HK-2 (cell line): Measurements from ENCODE around the gene DISC1.
"Not testable (repeated sequence)": the region's sequence is repeated elsewhere in the genome, so short reads cannot be mapped to it uniquely, and the experiment has no call there.

Source experiments
- DNase-seq: peaks from one replicate; pipeline ENCODE4 v3.0.0-alpha.2; 2018; ENCODE audit not compliant: unreplicated experiment

The DISC1 gene

DNA sequence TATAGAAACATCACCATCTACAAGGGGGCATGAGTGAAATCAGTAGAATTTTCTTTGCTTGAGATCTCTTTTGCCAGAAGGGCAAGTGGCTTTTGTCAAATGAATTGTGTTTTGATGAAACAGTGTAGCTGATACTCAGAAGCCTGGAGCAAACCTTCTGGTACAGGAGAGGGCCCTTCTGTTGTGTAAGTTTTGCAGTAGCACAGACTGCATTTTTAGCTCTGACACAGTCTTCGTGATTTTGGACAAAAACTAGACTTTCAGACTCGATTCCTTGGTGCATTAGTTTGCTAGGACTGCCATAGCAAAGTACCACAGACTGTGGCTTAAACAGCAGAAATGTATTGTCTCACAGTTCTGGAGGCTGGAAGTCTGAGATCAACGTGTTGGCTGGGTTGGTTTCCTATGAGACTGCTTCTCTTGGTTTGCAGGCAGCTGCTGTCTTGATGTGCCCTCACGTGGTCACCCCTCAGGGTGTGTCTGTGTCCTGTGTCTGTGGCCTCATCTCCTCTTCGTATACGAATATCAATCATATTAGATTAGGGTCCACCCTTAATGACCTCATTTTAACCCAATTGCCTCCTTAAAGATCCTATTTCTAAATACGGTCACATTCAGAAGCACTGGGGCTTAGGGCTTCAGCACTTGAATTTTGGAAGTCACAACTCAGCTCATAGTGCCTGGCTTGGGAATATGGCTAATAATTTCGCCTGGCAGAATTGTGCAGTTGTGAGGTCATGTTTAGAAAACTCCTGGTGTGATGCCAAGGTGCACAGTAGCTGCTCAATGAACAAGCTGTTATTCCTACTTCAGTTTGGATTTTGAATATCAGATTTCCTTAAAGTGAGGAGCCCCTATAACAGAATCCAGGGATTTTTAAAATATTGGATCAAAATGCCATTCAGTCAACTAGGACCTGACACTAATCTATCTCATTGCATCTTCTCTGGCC lies 21.2 kb upstream of the DISC1 start:
- DNase-seq = no peak

DNA sequence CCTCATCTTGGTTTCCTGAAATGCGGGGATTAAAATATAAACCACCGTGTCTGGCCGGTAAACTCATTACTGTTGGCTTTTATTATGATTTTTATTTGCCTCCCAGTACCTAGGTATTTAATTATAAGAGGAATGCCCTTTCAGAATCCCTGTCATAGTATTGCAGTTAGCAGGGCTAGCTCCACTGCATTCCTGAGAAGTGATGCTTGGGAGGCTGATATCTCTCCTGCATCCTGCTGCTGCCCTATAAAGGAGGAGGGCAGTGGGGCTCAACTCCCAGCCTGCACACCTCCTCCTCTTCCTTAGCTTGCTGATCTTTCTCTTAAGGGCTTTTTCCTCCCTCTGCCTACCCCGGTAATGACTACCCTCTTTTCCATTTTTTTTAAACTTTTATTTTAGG lies 19.9 kb upstream of the DISC1 start:
- DNase-seq = no peak

DNA sequence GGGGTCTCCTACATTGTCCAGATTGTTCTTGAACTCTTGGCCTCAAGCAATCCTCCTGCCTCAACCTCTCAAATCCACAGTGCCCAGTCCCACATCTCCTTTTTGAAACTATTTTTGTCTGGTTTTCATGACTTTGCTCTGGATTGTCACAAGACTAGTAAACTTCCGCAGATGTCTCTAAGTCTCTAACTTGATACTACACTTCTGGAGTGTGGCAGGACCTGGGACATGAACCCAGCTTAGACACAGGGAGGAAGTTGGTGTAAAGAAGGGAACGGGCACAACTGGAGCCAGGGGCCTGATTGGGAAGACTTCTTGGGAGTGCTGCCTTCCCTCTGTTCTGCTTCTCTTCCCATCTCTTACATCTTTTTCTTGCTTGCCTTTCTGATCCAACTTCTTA lies 16.2 kb upstream of the DISC1 start:
- DNase-seq = no peak

DNA sequence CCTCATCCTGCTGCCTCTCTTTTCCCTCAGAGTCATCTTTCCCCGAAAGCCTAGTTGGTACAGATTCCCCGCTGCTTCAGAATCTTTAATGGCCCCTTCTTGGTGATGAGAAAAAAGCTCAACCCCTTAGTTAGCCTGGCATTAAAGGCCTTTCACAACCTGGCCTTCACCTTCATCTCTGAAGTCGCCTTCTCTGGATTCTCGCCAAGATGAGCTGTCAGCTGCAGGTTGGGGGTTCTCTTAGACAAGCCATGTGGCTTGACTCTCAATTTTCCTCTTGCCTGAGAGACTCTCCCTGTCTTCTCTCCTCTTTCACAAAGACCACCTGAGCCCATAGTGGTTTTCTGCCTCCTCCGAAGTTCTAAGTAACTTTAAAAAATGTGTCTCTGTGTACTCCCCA lies 15.5 kb upstream of the DISC1 start:
- no peak for DNase-seq

DNA sequence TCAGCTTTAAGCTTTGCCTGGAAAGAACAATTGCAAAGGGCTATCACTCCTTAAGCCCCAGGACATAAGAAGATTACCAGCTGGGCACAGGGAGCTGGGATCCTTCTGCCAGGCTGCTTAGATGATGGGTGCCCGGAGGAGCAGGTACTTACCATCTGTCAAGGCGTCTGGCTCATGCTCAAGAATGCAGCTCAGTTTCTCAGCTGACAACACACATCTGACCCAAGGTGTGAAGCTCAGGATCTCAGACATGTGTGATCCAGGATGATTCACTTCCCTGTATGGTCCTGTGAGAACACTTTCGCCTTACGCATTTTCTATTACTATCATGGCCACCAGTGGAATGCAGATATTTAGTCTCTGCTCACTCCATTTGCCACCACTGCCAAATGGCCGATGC lies 14.7 kb upstream of the DISC1 start:
- DNase-seq = no peak

DNA sequence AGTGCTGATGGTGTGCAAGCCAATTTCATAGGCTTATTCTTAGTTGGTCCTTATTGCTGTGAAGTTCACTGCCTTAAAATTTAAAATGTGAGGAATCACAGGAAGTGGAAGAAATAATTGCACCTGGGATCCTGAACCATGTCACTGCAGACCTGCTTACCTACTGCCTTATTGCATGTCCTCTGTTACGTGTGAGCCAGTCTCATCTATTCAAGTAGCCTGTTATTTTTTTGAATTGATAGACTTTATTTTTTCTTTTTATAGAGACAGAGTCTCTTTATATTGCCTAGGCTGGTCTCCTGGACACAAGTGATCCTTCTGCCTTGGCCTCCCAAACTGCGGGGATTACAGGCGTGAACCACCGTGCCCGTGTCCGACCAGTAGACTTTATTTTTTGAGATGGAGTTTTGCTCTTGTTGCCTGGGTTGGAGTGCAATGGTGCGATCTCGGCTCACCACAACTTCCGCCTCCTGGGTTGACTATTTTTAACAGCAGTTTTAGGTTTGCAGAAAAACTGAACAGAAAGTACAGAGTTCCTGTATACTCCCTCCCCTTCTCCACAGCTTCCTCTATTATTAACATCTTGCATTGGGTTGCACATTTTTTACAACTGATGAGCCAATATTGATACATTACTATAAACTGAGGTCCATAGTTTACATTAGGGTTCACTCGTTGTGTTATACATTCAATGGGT lies 14.0 kb upstream of the DISC1 start:
- DNase-seq = no peak

DNA sequence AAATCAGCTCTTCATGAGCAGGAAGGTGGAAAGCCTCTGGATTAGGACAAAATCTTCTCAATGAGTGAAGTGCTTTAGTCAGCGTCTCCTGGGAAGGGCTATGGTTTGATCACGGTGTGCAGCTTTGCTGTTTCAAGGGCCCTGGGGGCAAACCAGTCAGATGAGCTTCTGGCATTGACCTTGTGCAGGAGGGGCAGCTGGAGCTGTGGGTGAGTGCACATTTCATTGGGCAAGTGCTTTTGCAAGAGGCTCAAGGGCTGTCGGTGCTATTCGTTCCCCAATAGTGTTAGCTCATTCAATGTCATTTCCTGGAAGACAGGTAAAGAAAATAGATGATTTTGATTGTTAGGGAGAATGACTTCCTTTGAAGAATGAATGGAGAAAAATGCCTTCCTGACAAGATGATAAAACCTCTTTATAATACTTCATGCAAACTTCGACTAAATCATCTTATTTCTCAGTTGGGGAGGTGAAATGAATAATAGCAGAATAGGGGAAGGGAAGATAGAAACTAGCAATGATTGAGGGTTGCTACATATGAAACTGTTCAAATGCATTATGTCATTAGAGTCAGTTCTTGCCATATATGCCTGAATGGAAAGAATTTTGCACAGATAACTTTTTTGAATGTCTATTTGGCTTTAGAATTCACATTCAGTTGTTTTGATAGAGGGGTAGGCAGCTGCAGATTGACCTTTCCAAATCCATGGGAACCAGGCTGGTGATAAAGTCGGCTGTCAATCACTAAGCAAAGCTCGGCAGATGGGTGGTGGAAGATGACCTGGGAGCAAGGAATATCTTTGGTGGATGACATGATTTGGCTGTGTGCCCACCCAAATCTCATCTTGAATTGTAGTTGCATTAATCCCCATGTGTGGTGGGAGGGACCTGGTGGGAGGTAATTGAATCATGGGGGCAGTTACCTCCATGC lies 12.9 kb upstream of the DISC1 start:
- no peak for DNase-seq

DNA sequence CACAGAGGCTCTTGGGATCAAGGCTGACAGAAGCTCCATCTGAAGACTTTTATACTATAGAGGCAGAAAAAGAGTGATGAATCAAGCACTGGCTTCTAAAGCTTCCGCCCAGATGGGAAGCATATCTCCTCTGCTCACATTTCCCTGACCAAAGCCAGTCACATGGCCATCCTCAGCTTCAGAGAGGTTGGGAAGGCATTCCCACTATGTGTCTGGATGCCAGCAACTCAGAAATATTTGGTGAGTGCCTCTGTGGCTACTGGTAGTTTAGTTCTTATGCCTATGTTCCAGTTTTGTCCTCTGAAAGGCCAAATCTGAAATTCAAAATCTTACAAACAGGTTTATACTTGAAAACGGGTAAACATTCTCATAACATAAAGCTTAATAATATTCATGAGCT lies 9.9 kb upstream of the DISC1 start:
- DNase-seq = no peak

DNA sequence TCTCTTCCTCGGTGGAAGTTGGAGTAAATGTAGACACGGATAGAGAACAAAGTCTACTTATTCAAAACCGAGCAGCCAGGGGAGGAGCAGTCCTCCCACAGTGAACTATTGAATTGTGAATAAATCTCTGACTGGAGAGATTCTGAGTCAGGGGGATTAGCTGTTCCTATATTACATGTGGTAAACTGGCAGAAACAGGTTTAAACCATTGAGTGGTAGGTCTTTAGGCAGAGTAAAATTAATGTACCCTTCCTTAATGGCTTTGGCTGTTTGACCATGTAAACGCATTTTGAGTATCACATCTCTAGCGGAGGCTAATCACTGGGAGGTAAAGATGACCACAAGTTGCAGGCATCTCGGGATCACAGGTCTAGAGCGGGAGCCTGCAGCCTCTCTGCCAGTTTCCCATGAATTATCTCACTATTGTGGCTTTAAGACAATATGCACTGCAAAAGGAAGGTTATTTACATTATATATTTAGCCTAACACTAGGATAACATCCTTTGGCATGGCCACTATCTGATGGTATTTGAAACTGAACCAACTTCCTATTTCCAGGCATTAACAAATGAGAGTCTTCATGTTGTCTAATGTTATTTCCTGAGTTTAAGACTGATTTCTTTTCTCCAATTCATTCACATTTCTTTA lies 7.9 kb upstream of the DISC1 start:
- no peak for DNase-seq

DNA sequence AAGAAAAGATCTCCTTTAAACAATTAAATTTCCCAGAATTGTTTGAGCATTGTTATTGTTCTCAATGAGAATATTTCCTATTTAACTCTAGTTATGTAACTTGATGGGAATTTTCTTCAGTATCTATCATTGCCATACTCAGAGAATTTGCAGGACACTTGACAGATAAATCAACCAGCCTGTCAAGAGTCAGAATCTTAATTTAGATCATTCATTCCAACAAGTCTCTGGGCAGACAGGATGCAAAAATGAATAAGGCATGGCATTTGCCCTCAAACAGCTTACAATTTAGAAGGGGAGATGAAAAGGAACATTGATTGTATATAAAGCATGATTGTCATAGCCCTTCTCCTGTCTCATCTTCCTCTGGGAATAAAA lies 7.3 kb upstream of the DISC1 start:
- DNase-seq = no peak

DNA sequence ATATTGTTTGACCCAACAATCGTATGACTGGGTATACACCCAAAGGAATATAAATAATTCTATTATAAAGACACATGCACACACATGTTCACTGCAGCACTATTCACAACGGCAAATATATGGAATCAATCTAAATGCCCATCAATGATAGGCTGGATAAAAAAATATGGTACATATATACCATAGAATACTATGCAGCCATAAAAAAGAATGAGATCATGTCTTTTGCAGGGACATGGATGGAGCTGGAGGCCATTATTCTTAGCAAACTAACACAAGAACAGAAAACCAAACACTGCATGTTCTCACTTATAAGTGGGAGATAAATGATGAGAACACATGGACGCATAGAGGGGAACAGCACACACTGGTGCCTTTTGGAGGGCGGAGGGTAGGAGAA lies 1.5 kb upstream of the DISC1 start:
- not testable (repeated sequence) for DNase-seq

DNA sequence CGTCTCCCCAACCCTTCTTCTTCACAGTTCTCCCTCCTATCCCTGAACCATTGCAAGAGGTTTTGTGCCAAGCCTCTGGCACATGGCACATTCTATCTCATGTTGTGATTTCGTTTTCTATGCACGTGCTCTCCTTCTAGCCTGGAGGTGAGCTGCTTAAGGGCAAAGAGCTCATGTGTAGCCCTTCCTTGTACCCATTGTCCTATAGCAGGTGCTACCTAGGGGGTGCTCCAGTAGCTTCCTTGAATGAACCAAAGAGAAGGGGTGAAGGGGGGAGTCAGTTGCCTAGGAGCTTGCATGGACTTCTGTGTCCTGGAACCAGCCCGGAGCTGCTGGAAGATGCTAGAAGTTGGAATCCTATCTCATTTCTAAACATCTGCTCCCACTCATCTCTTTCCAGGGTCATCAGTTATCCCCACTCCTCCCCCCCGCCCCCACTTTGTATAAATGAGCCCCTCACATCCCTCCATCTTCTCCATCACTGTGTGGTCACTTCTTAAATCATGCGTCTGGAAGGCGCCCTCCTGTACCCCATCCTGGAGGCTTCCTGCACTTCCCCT lies 535 bp upstream of the DISC1 start:
- DNase-seq = no peak

DNA sequence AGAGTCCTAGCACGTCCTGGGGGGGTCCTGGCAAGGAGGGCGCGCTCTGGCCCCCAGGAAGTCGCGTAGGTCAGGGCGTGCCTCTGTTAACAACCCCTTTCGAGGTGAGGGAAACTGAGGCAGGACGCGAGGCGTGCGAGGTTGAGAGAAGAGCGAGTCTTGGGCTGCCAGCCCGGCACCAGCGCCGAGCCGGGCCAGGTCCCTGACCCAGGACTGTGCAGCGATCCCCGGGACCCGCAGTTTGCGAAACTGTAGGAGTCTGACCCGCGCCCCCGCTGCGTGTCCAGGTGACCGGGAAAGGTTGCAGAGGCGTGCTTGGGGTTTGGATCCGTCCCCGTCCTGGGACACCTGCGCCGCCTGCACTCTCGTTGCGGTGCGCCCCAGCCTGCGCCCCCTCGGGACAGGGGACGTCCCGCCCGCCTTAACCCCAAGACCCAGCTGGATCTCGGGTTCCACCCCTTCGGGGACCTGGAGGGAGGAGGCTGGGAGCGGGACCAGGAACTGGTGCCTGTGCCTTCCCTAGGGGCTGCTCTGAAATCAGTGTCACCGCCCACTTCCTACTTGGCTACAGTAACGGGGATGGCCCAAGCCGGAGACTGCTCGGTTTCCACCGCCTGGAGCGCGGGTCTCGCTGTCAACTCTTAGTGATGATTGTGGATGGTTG lies 493 bp downstream of the DISC1 start:
- DNase-seq = no peak

DNA sequence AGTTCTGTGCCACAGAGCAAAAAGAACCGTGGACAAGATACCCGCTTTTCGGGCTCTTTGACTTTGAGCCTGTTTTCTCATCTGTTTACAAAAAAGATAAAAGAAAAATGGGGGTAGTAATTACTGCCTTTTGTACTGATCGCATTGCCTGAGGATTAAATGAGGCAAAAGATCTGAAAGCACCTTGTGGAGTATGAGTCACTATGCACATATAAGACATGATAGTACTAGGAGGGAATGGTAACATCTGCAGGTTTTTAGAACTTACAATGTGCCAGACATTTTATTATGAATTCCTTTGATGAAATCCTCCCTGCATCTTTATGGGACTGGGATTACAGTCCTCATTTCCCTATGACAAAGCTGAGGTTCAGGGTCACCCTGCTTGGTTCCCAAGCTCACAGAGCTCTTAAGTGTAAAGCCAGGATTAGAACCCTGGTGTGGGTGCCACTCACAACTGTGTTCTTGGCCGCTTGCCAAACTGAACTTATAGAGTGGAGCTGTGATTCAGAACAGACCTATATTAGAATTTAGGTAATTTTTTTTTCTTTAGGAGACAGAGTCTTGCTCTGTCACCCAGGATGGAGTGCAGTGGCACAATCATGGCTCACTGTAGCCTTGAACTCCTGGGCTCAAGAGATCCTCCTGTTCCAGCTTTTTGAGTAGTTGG lies 1.8 kb downstream of the DISC1 start:
- DNase-seq = no peak

DNA sequence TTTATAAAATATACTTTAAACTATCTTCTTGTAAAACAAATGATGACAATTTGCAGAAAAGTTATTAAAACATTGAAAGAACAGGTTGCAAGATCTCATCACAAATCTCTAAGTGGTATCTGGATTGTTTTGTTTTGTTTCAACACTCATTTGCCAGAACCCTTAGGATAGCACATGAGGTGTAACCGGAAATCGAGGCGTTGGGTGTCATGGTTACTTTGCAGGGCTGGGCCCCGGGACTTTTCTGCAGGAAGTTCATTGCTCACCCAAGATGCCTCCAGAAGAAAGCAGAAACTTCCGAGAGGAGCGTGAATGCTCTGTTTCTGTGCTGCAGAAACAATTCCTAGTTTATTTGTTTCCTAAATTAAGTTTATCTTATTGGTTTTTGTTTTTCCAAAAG lies 2.5 kb downstream of the DISC1 start:
- DNase-seq = no peak

DNA sequence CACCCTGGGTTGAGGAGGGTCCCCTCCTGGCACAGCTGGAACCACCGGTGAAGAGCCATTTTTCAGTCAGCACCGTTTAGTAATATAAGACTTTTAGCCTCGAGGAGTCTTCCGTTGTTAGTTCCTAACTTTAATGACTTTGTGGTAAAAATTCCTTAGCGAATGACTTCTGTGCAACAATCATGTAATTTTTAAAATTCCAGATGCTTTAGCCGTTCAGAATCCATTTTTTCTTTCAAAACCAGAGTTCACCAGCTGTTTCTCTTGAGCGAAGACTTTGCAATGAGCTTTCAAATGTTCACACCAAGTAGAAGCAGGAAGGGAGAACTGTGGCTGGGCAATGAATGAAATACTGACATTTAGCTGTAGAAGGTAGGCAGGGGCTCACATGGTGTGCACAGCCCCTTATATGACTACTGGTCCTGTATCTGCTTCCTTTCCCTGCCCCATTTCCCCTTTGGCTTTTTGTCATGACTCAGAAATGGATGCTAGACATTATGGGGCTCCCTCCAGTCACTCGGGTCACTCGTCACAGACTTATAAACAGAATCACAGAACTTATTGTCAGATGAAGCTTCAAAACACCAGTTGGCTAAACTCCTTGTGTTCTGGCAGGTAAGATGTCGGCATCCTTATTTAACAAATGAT lies 4.1 kb downstream of the DISC1 start:
- DNase-seq = no peak

DNA sequence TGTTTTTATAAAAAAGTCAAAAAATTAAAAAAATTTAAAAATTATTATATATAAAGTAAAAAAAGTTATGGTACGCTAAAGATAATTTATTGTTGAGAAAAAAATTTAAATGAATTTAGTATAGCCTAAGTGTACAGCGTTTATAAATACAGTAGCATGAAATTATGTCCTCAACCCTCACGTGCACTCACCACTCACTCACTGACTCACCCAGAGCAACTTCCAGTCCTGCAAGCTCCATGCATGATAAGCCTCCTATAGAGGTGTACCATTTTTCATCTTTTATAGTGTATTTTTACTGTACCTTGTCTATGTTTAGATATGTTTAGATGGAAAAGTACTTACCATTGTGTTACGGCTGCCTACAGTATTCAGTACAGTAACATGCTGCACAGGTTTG lies 5.1 kb downstream of the DISC1 start:
- no peak for DNase-seq

DNA sequence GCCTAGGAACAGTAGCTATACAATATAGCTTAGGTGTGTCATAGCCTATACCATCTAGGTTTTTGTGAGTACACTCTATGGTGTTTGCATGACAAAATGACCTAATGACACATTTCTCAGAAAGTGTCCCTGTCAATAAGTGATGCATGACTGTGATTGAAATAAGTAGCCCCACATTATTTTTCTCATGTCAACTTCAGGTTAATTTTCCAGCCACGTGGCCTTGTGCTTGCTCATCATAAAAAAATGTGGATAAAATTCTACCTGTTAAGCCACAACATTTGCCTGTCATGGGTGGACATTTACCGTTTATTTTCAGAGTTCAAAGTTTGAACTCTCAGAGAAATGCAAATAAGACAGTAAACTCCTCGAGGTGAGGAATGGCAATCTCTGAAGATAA lies 5.5 kb downstream of the DISC1 start:
- DNase-seq = no peak

DNA sequence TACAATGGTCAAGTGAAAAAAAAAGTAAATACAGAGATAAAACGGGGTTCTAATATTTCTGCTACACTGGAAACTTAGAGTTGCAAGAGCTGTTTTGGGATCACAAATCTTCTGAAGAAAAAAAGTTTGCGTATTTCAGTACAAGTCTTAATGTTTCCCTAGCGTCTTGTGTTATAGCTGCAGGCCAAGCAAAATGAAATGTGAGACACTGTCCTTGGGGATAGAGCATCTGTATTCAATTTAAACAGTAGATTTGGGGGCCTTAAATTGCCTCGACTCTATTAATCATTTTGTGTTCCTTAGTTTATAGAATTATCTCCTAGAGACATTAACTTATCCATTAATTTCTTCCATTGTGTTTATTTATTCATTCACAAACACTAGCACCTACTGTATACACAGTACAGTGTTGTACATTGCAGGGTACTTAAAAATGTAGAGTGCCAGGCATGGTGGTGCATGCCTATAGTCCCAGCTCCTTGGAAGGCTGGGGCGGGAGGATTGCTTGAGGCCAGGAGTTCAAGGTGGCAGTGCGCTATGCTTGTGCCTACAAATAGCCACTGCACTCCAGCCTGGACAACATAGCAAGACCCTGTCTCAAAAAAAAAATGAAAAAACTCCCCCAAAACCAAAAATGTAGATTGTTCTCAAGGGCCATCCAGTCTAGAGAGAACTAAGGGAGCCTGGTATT lies 7.9 kb downstream of the DISC1 start:
- DNase-seq = no peak
